Fibroblast of lung (primary cell): ENCODE measurements around the gene MTRR. TPM values are rescaled to one million over a fixed set of nuclear protein-coding genes. Genes with fewer than 3 reads are reported as not detected.

Source experiments
- DNase-seq, 2 donors: peaks; one replicate each; pipeline versions ENCODE4 v3.0.0 to v3.0.0-alpha.2; 2010; ENCODE audit warnings: low read depth in 2 of 2
- H2AFZ ChIP-seq: 2 replicates; pipeline ENCODE4 v1.5.1; 2012; ENCODE audit warnings: low read length, control low read depth, inconsistent platforms
- H3K27ac ChIP-seq: 2 replicates; pipeline ENCODE4 v1.5.1; 2011; ENCODE audit warnings: low read length, control low read depth; ENCODE audit not compliant: insufficient read depth
- H3K27me3 ChIP-seq: 2 replicates; pipeline ENCODE4 v1.5.1; 2011; ENCODE audit warnings: mild to moderate bottlenecking, low read length; ENCODE audit not compliant: control insufficient read depth, insufficient read depth
- H3K36me3 ChIP-seq: 2 replicates; pipeline ENCODE4 v1.5.1; 2011; ENCODE audit warnings: low read length; ENCODE audit not compliant: control insufficient read depth, insufficient read depth
- H3K4me1 ChIP-seq: 2 replicates; pipeline ENCODE4 v1.5.1; 2011; ENCODE audit warnings: low read length; ENCODE audit not compliant: control insufficient read depth, insufficient read depth; ENCODE audit errors: extremely low read depth
- H3K4me2 ChIP-seq: 2 replicates; pipeline ENCODE4 v1.5.1; 2011; ENCODE audit warnings: low read length, control low read depth; ENCODE audit not compliant: insufficient read depth; ENCODE audit errors: extremely low read depth
- H3K4me3 ChIP-seq, 4 experiments: fragments of 200-600 bp in 1 of 4; sonication (generic) in 1 of 4; replicated peaks in 1 of 4; 2 replicates each; pipeline ENCODE4 v1.5.1; 2011 to 2016; ENCODE audit warnings: low read length in 4 of 4, low read depth in 3 of 4, mild to moderate bottlenecking in 3 of 4, control low read depth in 2 of 4, inconsistent platforms in 1 of 4, mixed read lengths in 1 of 4; ENCODE audit not compliant: insufficient read depth in 1 of 4; ENCODE audit errors: control extremely low read depth in 1 of 4
- H3K79me2 ChIP-seq: 2 replicates; pipeline ENCODE4 v1.5.1; 2012; ENCODE audit warnings: mild to moderate bottlenecking, low read length, inconsistent platforms; ENCODE audit not compliant: control insufficient read depth, insufficient read depth
- H3K9ac ChIP-seq: 2 replicates; pipeline ENCODE4 v1.5.1; 2011; ENCODE audit warnings: mild to moderate bottlenecking, low read length, control low read depth; ENCODE audit not compliant: insufficient read depth
- H3K9me3 ChIP-seq: 2 replicates; pipeline ENCODE4 v1.5.1; 2012; ENCODE audit warnings: low read depth, low read length; ENCODE audit not compliant: control insufficient read depth, insufficient read depth
- H4K20me1 ChIP-seq: 2 replicates; pipeline ENCODE4 v1.5.1; 2011; ENCODE audit warnings: low read length; ENCODE audit not compliant: control insufficient read depth, insufficient read depth; ENCODE audit errors: extremely low read depth
- EZH2 ChIP-seq: IDR thresholded peaks from 2 replicates; pipeline ENCODE4 v1.5.1; 2012; ENCODE audit warnings: low read length, control low read depth, mild to moderate bottlenecking; ENCODE audit errors: missing control alignments
- polyA plus RNA-seq, 2 donors: library from polyadenylated mRNA; depleted of rRNA in 1 of 2; stranded (reverse) in 1 of 2; unstranded in 1 of 2; fragments of >200 nt; gene quantifications; 2 replicates each; pipeline ENCODE4 v1.2.1, GENCODE V29; 2011 to 2012; ENCODE audit warnings: missing spikeins in 1 of 2
- total RNA-seq: library from RNA; depleted of rRNA; stranded (reverse); fragments of >200 nt; gene quantifications from 2 replicates; pipeline ENCODE4 v1.2.1, GENCODE V29; 2014
- TF ChIP-seq, protein P1 (sequence below), 2 donors: IDR thresholded peaks in 1 of 2; conservative IDR thresholded peaks in 1 of 2; 1 replicate in 1 of 2; 2 replicates in 1 of 2; pipeline ENCODE4 v1.5.1; 2011 to 2012; ENCODE audit warnings: low read length in 2 of 2, control low read depth in 1 of 2, inconsistent platforms in 1 of 2, low read depth in 1 of 2, mild to moderate bottlenecking in 1 of 2

Gene MTRR
- total and polyA plus RNA-seq, 2 donors (not counting 1 experiment from before 2014, with no cell fraction given), result 19.0 to 45.1 TPM

DNA sequence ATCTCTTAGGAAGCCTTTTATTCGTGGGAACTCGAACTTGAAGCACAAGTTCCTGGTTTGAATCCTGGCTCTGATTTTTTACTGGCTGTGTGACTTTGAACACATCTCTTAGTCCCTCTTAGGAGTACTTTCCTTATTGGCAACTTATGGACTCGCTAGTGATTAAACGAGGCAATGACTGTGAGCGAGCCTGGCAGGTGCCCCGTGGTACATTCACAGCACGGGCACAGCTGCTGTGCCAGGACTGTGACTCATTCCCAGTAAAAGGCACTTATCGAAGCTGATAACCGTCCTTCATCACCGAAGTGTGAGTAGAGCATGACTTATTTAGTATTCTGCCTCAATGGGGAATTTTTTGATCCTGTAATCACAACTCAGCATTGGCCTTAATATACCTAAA is 40.7 kb upstream of the MTRR start:
- no peak overlapping the region for H2AFZ ChIP-seq
- H3K4me2 ChIP-seq, result no peak overlapping the region
- no peaks in the 10 kb centered on the region for H4K20me1 ChIP-seq
- no peak for DNase-seq
- H3K9ac ChIP-seq, result no peak overlapping the region
- H3K4me3 ChIP-seq, result no peak overlapping the region
- no peaks in the 10 kb centered on the region for H3K4me1 ChIP-seq
- H3K79me2 ChIP-seq, result no peaks in the 10 kb centered on the region
- H3K36me3 ChIP-seq, result no peaks in the 10 kb centered on the region
- no peaks in the 10 kb centered on the region for H3K27me3 ChIP-seq
- TF ChIP-seq EZH2, result no peak
- TF ChIP-seq, protein P1, sequence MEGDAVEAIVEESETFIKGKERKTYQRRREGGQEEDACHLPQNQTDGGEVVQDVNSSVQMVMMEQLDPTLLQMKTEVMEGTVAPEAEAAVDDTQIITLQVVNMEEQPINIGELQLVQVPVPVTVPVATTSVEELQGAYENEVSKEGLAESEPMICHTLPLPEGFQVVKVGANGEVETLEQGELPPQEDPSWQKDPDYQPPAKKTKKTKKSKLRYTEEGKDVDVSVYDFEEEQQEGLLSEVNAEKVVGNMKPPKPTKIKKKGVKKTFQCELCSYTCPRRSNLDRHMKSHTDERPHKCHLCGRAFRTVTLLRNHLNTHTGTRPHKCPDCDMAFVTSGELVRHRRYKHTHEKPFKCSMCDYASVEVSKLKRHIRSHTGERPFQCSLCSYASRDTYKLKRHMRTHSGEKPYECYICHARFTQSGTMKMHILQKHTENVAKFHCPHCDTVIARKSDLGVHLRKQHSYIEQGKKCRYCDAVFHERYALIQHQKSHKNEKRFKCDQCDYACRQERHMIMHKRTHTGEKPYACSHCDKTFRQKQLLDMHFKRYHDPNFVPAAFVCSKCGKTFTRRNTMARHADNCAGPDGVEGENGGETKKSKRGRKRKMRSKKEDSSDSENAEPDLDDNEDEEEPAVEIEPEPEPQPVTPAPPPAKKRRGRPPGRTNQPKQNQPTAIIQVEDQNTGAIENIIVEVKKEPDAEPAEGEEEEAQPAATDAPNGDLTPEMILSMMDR (conservative IDR thresholded peaks at IDR 0.05 in 1 of 2, IDR thresholded peaks at IDR 0.05 in 1 of 2; ENCODE audit: low read depth in 1 of 2, low read length in 2 of 2), result no peak
- no peaks in the 10 kb centered on the region for H3K9me3 ChIP-seq
- H3K27ac ChIP-seq, result no peak overlapping the region

DNA sequence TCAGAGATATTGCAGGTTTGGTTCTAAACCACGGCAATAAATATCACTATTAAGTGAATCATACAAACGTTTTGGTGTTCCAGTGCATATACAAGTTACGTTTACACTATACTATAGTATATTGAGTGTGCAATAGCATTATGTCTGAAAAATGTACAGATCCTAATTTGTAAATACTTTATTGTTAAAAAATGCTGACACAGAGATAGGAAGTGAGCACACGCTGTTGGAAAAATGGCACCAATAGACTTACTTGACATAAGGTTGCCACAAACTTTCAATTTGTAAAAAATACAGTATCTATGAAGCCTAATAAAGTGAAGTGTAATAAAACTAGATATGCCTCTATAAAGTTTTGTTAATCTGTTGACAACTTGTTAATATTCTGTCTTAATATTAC is 34.0 kb upstream of the MTRR start:
- H3K27me3 ChIP-seq, result no peaks in the 10 kb centered on the region
- no peak overlapping the region for H2AFZ ChIP-seq

DNA sequence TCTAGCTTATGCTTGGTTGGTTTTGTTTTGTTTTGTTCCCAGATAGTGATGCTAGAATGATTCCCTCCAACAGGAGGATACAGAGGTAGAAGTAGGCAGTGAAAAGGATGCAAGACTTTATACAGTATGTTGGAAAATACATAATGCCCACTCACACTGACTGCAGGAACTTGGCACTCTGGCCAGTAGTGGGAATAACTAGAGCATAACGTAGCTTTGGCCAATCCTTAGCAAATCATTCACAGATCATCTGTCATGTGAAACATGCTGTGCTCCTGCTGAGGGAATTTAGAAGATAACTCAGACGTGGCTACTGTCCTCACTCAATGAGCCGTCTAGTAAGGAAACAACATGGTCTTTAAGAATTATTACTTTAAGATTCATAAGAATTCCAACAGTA is 31.5 kb upstream of the MTRR start:
- no peaks in the 10 kb centered on the region for H3K79me2 ChIP-seq
- H3K27ac ChIP-seq, result no peak overlapping the region
- no peak overlapping the region for H2AFZ ChIP-seq
- no peaks in the 10 kb centered on the region for H3K27me3 ChIP-seq
- H3K36me3 ChIP-seq, result no peaks in the 10 kb centered on the region
- no peaks in the 10 kb centered on the region for H3K4me1 ChIP-seq
- H3K9ac ChIP-seq, result no peak overlapping the region
- H3K9me3 ChIP-seq, result no peaks in the 10 kb centered on the region
- no peak overlapping the region for H3K4me2 ChIP-seq
- no peak for DNase-seq
- no peak overlapping the region for H3K4me3 ChIP-seq
- TF ChIP-seq, protein P1 (conservative IDR thresholded peaks at IDR 0.05 in 1 of 2, IDR thresholded peaks at IDR 0.05 in 1 of 2; ENCODE audit: low read depth in 1 of 2, low read length in 2 of 2), result no peak
- TF ChIP-seq EZH2, result no peak
- no peaks in the 10 kb centered on the region for H4K20me1 ChIP-seq

More for the DNA sequence above, 34.0 kb upstream of the MTRR start:
- Histone ChIP-seq H4K20me1 (no peaks in the 10 kb centered on the region), H3K4me1 (no peaks in the 10 kb centered on the region), H3K9me3 (no peaks in the 10 kb centered on the region), H3K4me3 (no peak overlapping the region), H3K27ac (no peak overlapping the region), H3K36me3 (no peaks in the 10 kb centered on the region), H3K4me2 (no peak overlapping the region), H3K9ac (no peak overlapping the region), H3K79me2 (no peaks in the 10 kb centered on the region)
- no peak for TF ChIP-seq EZH2
- TF ChIP-seq, protein P1 (conservative IDR thresholded peaks at IDR 0.05 in 1 of 2, IDR thresholded peaks at IDR 0.05 in 1 of 2; ENCODE audit: low read depth in 1 of 2, low read length in 2 of 2), result no peak
- DNase-seq, result no peak
